ENCODE measurements around the gene EIF4E3.

Gene EIF4E3

DNA sequence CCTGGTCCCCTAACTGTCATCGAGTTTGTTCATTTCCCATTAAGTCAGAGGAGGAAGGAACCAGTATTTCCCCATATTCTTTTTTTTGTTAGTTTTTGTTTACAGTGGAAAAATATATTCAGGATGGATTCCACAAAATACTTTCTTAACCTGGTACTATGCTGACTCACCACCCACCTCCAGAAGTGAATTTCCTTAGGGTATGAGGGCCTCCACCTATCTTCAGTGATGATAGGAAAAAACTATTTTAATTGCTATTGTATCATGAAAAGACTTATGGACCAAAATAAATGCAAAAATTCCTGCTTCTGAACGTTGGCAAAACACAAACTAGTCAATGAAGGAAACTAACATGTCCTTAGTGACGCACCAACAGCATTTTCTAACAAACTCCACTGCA is 77.5 kb downstream of the EIF4E3 start:
- no peak for DNase-seq (ENCODE audit: low spot score)

DNA sequence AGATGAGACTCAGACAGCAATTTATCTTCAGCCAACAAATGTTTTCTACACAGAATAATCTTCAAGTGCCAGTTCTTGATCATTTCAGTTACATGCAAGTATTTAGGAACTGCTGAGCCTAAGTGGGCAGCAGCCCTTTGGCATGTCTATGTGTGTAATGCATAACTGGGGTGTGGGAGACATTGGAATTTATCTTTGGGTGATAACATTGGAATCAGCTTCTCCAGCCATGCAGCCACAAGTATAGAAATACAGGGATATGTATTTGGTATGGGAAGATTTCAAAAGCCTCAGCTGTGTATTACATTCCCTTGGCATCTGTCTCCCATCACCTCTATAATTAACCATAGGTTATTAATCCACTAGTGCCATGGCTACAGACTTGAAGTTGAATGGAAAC is 78.2 kb downstream of the EIF4E3 start:
- no peak for DNase-seq (ENCODE audit: low spot score)

DNA sequence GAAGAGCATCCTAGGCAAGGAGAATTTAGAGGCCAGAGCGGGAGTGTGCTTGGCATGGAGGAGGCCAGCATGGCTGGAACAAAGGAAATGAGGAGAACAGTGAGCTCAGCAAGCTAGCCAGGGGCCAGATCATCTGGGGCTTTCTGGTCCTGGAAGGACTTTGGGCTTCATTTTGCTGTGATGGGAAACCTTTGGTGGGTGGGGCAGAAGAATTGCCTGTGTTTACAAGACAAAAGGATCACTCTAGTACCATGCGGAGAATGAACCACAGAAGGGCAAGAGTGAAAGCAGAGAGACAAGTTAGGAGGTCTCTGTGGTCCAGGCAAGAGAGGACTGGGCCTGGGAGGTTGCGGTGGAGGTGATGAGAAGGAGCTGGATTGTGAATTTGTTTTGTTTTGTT is 80.1 kb downstream of the EIF4E3 start:
- no peak for DNase-seq (ENCODE audit: low spot score)

DNA sequence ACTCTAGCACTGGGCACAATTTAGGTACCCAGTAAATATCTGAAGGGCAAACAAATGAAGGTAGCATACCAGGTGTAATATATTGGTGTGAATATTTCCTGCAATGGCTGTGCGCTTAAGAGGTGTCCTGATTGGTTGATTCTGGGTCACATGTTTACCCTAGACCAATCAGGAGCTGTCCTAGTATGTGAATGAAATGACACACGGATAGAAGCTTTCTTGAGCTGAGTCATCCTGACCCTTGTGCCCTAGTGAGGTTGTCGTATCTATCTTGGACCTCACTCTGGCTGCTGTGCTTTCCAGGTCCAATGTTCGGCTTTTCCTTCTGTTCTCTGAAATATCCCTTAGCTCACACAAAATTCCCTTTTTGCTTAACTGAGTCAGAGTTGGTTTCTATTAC is 83.5 kb downstream of the EIF4E3 start:
- DNase-seq (ENCODE audit: low spot score), result peak; percentile 27

DNA sequence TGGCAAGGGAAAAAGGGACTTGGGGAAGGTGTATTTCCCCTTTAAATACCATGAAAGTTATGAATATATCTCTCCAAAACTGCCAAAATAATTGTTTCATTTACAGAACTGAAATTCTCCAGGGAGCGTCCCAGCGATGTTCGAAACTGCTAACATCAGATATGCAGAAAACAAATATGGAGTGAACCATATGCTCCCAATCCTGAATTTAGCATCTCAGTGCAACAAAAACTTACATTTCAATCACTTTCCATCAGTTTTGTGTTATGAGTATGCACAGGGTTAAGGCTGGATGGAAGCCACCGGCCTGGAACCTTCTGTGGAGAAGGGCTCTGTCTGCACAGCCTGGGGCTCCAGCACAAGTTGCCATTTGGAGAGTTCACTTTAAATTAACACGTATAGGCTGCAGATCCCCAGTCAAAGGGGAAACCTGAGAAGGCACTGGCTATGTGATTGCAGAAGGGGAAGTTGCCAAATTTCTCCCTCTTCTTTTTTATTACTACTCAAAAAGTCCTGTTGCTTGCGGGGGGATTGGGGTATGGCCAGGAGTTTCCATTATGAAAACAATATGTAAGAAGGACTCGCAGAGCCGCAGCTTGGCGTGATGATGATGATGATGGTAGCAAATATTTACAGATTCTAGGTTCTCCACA is 84.7 kb downstream of the EIF4E3 start:
- no peak for DNase-seq (ENCODE audit: low spot score)

DNA sequence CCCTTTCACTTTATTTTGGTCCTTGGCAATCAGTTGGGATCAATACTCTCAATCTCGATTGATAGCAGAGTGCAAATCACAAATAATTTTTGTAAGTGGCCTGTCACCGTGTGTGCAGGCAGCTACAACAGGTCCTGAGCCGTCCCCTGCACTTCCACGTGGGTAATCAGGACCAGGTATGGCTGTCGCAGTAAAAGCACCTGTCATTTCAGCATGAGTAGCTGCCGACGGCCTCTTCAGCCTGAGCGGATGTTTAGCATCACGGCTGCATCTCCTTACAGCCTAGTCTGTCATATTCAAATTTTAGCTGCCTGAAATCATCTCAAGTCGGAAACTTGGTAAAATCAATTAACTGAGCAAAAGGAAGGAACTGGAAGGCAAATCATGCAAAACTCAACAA is 88.7 kb downstream of the EIF4E3 start:
- DNase-seq (ENCODE audit: low spot score), result no peak

DNA sequence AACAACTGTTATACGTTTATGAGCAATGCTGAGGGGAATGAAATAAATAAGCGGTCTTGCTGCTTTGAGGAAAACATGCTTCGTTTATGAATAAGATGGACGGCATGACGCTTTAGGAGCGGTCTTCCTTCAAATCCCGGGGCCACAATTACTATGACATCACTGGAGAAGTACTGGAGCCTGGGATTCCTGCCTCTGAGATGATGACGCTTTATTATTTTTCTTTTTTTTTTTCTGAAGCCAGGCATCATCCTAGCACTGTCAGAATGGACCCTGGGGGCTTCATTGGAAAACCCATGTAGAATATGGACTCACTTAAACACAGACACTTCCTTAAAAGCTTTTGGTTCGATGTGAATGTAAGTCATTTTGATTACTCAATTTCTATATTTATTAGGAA is 89.2 kb downstream of the EIF4E3 start:
- DNase-seq (ENCODE audit: low spot score), result no peak

DNA sequence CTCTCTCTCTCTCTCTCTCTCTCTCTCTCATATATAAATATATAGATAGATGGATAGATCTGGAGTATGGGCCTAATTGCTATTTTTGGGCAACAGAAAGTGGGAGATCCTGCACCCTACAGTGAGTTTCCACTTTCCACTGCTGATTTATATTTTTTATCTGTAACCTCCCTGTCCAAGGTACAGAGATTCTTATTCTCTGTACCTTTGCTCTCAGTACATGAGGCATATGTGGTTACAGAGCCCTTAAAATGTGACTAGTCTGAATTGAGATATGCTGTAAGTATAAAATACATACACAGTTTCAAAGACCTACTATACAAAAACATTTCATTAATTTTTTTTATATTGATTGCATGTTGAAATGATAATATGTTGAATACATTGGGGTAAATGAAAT is 90.5 kb downstream of the EIF4E3 start:
- DNase-seq (ENCODE audit: low spot score), result no peak

DNA sequence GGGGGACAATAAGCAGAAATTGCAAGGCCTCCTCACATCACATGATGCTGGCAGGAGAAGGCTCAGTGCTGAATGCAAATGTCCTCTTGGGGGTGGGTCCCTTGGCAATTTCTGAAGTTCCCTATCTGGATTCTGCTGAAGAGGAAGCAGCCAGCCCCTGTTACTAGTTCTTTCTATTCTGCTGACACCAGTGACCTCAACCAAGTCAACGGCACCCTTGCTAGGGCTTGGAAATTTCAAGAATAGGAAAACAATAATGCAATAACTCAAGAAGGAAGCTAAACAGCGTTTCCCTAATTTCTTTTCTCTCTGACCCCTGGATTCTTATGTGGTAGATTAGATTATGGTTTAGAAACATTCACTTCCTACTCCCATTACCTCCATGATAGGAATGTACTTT is 95.5 kb downstream of the EIF4E3 start:
- no peak for DNase-seq (ENCODE audit: low spot score)

DNA sequence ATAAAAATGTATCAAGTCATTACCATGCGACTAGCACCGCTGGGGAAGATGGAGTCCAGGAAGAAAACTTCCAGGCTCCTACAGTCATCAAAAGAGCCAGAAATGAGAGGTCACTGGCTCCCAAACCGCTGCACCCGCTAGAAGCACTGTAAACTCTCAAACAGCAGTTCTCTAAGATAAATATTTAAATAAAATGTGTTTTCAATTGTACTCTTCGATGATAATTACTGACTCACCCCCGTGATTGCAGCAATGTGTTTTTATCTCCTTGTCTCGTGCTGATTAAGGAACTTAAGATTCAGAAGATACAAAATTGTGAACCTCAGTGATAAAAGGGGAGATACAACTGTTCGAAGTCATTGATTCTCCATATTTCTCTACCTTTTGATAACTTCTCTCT is 95.9 kb downstream of the EIF4E3 start:
- no peak for DNase-seq (ENCODE audit: low spot score)

DNA sequence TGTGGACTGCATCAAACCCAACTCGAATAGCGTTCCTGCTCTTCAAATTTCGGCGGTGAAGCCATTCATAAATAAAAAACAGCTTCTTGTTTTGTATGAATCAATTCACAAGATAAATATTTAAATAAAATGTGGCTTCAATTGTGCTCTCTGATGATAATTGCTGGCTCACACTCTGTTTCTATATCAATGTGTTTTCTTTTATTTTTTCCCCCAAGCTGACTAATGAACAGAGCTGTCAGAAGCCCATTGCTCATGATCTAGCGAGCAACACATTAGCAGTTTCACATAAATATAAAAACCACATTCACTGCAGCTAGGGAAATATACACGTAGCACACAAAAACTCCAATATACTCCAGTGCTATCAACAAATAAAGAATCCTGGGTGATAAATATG is 96.7 kb downstream of the EIF4E3 start:
- no peak for DNase-seq (ENCODE audit: low spot score)

DNA sequence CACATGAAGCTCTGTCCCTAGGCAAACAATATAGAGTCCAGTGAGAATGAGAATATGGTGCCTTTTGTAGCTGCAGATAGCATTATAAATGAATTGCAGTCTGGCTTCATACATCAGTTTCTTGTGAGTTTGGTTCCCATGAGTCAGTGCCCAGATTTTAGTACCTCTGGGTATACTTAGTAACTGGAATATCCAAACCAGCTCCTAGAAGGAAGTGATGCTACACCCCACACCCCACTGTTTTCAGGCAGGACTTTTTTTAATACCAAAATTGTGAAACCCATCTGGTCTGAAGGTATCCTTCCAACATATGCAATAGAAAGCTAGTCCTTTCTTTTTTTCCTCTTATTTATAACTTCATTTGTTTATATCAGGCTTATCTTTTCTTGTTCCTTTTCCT is 99.5 kb downstream of the EIF4E3 start:
- no peak for DNase-seq (ENCODE audit: low spot score)

All from hepatic stellate cell (primary cell).